ENCODE results near the gene BNC2. TPM values are rescaled to one million over a fixed set of nuclear protein-coding genes. Genes with fewer than 3 reads are reported as not detected.

The BNC2 gene
- total and polyA plus RNA-seq, 7 donors, result 0.23 to 205 (median 117) TPM

- Histone ChIP-seq H3K27ac (peak overlapping the region in 3 of 4 donors; percentile 60 to 65 (median 62)), H3K36me3 (peaks cover 0 to 7% (median 3%) of the 10 kb centered on the region in 4 donors), H3K9me3 (no peaks in the 10 kb centered on the region), H3K27me3 (no peaks in the 10 kb centered on the region), H3K4me3 (peak overlapping the region in 2 of 4 donors; percentile 5 to 7), H3K4me1 (peaks cover 0 to 48% (median 32%) of the 10 kb centered on the region in 4 donors)
- TF ChIP-seq, protein P1, sequence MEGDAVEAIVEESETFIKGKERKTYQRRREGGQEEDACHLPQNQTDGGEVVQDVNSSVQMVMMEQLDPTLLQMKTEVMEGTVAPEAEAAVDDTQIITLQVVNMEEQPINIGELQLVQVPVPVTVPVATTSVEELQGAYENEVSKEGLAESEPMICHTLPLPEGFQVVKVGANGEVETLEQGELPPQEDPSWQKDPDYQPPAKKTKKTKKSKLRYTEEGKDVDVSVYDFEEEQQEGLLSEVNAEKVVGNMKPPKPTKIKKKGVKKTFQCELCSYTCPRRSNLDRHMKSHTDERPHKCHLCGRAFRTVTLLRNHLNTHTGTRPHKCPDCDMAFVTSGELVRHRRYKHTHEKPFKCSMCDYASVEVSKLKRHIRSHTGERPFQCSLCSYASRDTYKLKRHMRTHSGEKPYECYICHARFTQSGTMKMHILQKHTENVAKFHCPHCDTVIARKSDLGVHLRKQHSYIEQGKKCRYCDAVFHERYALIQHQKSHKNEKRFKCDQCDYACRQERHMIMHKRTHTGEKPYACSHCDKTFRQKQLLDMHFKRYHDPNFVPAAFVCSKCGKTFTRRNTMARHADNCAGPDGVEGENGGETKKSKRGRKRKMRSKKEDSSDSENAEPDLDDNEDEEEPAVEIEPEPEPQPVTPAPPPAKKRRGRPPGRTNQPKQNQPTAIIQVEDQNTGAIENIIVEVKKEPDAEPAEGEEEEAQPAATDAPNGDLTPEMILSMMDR (IDR thresholded peaks at IDR 0.05), result no peak
- no peak for TF ChIP-seq POLR2AphosphoS5 (IDR thresholded peaks at IDR 0.05)
- TF ChIP-seq EP300 (IDR thresholded peaks at IDR 0.05), result no peak
- TF ChIP-seq POLR2A (IDR thresholded peaks at IDR 0.05), result no peak
- WGBS, 2 donors, result 57 to 62% methylated on average over 3 of the region's 3 CpGs
- intact Hi-C loops (cut with DNase I), result loop anchor here (5.0 kb wide), 1 partner anchor 220 kb away; no protein-coding TSS in a partner anchor
- no peak for DNase-seq
Observed at GRCh38 chr9:16417161-16417560, 453.3 kb downstream of the BNC2 start.

DNA sequence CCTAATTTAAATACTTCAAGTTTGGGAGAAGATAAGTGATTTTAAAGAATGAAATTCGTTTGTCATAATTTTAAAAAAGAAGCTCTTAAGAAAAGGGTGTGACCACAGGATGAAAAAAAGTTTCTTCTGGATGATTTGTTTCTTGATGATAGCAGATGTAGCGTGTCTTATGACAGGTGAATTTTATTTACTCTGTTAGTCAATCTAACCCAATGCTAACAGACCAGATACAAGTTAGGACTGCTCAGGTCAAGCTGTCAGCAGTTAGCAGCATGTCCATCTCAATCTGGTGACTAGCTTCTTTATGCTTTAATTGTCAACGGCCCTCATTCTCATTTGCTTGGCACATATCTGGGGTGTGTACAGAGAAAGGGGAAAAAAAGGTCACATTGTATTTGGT lies 456.0 kb downstream of the BNC2 start:
- H3K9me3 ChIP-seq, result no peaks in the 10 kb centered on the region
- H3K4me3 ChIP-seq, result no peak overlapping the region
- H3K27ac ChIP-seq, result peak overlapping the region in 3 of 4 donors; percentile 41 to 58 (median 46)
- TF ChIP-seq EP300 (IDR thresholded peaks at IDR 0.05), result no peak
- no peak for TF ChIP-seq POLR2AphosphoS5 (IDR thresholded peaks at IDR 0.05)
- no peak for TF ChIP-seq POLR2A (IDR thresholded peaks at IDR 0.05)
- TF ChIP-seq, protein P1 (IDR thresholded peaks at IDR 0.05), result no peak
- DNase-seq, result no peak
- H3K27me3 ChIP-seq, result no peaks in the 10 kb centered on the region
- peaks cover 0 to 7% (median 3%) of the 10 kb centered on the region in 4 donors for H3K36me3 ChIP-seq
- intact Hi-C loops (cut with DNase I), result no loop called here
- H3K4me1 ChIP-seq, result peaks cover 0 to 48% (median 32%) of the 10 kb centered on the region in 4 donors
- WGBS, 2 donors, result 31 to 60% methylated on average over 3 of the region's 3 CpGs

- DNase-seq, result peak; percentile 71
- WGBS, 2 donors, result 51 to 67% methylated on average over 9 of the region's 9 CpGs
- H3K4me3 ChIP-seq, result no peak overlapping the region
- peak overlapping the region; percentile 5 to 58 (median 44) for H3K27ac ChIP-seq
- intact Hi-C loops (cut with DNase I), result no loop called here
- no peaks in the 10 kb centered on the region for H3K36me3 ChIP-seq
- peak; percentile 58 to 77 (median 68) for TF ChIP-seq POLR2AphosphoS5 (IDR thresholded peaks at IDR 0.05)
- TF ChIP-seq POLR2A (IDR thresholded peaks at IDR 0.05), result no peak
- TF ChIP-seq EP300 (IDR thresholded peaks at IDR 0.05), result peak in 2 of 4 donors; percentile 33 to 41
- TF ChIP-seq, protein P1 (IDR thresholded peaks at IDR 0.05), result no peak
- H3K4me1 ChIP-seq, result peaks cover 0 to 48% (median 32%) of the 10 kb centered on the region in 4 donors
- H3K27me3 ChIP-seq, result no peaks in the 10 kb centered on the region
- no peaks in the 10 kb centered on the region for H3K9me3 ChIP-seq
Observed at GRCh38 chr9:16413509-16414016, 456.9 kb downstream of the BNC2 start.

DNA sequence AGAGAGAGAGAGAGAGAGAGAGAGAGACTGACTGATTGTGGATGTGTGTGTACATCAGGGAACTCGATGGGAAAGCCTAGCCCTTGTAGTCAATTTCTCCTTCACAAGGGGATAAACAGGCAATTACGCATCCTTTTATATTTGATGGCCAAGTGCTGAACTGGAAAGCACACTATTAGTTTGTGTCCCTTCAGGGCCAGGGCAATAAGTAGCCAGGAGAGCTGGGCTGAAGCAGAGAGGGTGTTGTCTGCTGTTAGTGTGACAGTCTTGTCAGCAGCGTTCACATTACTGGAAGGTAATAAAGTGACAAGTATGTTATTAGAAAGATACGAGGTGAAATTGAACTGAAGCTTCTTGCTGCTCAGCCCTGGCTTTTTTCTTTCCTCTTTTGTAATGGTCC lies 457.7 kb downstream of the BNC2 start:
- intact Hi-C loops (cut with DNase I), result no loop called here
- TF ChIP-seq POLR2AphosphoS5 (IDR thresholded peaks at IDR 0.05) (no peak), EP300 (IDR thresholded peaks at IDR 0.05) (no peak), POLR2A (IDR thresholded peaks at IDR 0.05) (no peak)
- TF ChIP-seq, protein P1 (IDR thresholded peaks at IDR 0.05), result no peak
- Histone ChIP-seq H3K27ac (peak overlapping the region in 1 of 4 donors; percentile 32), H3K9me3 (no peaks in the 10 kb centered on the region), H3K4me3 (no peak overlapping the region), H3K27me3 (no peaks in the 10 kb centered on the region), H3K4me1 (peaks cover 0 to 41% (median 28%) of the 10 kb centered on the region in 4 donors), H3K36me3 (no peaks in the 10 kb centered on the region)
- 35 to 70% methylated on average over 4 of the region's 4 CpGs for WGBS, 2 donors
- no peak for DNase-seq
